ENCODE measurements around the gene MICU1.
"Not testable (repeated sequence)": the region's sequence is repeated elsewhere in the genome, so short reads cannot be mapped to it uniquely, and the experiment has no call there.

The MICU1 gene

DNA sequence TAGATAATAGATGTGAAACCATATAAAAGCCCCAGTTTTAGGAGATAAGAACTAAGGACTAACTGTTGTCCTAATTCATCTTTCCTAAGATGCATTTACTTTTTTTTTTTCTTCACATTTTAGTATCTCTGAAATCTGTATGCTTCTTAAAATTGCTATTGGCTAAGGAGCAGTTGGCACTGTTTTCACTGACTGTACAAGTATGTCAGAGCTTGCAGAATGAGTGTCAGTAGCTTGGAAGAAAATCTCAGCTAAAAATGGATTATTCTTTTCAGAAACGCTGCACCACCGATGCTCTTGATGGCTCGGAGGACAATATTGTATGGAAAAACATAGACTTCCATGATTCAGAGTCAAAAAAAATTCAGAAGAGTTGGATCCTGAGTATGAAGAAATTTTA is 180.0 kb downstream of the MICU1 start:
- DNase-seq (ENCODE audit: low spot score): no peak

DNA sequence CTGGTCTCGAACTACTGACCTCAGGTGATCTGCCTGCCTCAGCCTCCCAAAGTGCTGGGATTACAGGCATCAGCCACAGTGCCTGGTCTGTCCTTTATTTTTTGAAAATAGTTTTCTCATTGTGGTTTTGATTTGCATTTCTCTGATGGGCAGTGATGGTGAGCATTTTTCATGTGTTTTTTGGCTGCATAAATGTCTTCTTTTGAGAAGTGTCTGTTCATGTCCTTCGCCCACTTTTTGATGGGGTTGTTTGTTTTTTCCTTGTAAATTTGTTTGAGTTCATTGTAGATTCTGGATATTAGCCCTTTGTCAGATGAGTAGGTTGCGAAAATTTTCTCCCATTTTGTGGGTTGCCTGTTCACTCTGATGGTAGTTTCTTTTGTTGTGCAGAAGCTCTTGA is 182.9 kb downstream of the MICU1 start:
- DNase-seq (ENCODE audit: low spot score): not testable (repeated sequence)

DNA sequence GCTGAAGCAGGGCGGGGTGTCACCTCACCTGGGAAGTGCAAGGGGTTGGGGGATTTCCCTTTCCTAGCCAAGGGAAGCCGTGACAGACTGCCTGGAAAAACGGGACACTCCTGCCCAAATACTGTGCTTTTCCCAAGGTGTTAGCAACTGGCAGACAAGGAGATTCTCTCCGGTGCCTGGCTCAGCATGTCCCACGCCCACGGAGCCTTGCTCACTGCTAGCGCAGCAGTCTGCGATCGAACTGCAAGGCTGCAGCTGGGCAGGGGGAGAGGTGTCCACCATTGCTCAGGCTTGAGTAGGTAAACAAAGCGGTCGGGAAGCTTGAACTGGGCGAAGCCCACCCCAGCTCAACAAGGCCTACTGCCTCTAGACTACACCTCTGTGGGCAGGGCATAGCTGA is 190.3 kb downstream of the MICU1 start:
- DNase-seq (ENCODE audit: low spot score): no peak

DNA sequence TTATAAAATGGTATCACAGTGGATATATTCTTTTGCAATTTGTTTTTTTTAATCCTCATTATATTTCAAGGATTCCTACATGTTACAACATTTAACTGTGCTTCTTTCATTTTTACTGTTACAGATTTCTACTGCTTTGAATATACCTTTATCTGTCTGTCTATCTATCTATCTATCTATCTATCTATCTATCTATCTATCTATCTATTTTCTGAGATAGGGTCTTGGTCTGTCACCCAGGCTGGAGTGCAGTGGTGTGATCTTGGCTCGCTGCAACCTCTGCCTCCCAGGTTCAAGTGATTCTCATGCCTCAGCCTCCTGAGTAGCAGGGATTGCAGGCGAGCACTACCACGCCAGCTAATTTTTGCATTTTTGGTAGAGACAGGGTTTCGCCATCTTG is 194.9 kb downstream of the MICU1 start:
- not testable (repeated sequence) for DNase-seq (ENCODE audit: low spot score)

DNA sequence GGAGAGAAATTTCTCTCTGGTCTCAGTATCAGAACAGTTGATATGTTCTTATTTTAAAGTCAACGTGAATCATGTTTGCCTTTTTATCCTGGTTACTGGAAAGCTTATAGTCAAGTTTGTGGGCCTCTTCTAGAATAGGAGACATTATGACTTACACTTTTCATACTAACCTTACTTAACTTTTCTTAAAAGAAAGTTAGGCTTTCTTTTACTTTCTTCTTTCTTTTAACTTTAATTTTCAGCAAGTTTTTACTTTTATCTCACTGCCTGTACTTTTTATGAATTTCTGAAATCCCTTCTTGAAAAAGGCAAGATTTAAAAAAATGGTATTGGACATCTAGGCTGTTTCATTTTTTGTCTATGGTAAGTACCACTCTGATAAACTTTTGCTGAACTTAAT is 195.9 kb downstream of the MICU1 start:
- DNase-seq (ENCODE audit: low spot score): no peak

DNA sequence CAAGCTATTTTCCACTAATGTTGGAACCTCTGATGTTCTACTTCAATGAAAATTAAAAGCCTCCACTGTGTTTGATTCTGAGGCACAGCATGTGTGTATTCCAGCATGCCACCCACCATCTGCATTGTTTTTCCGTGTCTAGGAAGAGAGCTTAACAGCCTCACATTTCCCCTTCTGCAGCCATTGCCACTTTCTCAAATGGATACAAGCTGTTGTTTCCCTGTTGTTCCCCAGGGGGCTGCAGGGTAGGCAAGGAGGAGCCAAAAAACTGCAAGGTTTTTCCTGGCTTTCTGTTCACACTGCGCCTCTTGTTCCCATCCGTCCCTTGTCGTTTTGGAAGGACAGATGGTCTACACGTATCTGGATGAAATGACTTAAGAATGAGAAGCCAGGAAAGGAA is 198.9 kb downstream of the MICU1 start:
- DNase-seq (ENCODE audit: low spot score): no peak

DNA sequence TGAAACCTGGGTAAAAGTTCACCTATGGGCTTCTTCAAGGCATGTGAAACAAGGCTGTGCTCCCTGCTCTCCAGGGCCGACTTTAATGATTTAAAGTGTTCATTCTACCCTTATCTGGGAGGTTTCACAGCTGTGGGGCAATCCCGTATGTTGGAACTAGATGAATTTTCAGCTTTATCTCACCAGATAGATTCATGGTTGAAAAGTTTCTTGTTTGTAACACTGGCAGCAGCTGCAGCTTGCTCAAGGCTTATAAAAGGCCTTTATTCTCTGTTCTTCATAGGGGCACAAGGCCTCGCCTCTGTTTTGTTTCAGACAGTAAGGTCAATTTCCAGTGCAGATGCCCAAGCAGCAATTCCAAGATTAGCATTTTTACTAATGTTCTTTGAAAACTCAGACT is 200.7 kb downstream of the MICU1 start:
- DNase-seq (ENCODE audit: low spot score): peak; percentile 2

DNA sequence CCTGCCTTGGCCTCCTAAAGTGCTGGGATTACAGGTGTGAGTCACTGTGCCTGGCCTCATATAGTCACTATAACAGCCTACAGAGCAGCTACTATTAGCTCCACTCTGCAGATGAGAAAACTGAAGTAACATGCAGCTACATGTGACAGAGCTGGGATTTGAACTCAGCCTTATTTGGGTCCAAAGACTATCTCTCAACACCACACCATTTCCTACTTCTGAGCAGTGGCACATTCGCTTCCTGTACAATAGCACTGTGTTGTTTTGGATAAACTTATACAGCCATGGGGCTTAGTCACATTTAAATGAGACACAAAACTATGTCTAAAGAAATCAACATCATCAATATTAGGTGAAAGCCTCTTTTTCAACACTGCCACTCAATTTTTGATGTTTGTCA is 201.3 kb downstream of the MICU1 start:
- DNase-seq (ENCODE audit: low spot score): no peak

DNA sequence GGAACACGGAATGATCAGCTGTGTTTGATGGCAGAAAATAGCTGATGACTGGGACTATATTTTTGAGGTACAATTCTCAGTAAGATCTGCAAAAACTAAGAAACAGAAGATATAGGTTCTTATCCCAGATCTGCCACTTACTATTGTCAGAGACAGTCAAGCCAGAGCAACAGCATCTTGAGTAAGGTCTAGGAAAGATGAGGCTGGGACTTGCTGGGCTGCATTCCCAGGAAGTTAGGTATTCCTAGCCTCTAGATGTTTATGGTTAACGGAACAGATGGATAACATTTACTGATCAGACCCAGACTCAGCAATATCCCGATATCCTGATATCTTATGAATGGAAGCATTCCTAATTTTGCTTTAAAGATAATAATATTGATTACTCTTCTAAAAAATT is 202.5 kb downstream of the MICU1 start:
- no peak for DNase-seq (ENCODE audit: low spot score)

DNA sequence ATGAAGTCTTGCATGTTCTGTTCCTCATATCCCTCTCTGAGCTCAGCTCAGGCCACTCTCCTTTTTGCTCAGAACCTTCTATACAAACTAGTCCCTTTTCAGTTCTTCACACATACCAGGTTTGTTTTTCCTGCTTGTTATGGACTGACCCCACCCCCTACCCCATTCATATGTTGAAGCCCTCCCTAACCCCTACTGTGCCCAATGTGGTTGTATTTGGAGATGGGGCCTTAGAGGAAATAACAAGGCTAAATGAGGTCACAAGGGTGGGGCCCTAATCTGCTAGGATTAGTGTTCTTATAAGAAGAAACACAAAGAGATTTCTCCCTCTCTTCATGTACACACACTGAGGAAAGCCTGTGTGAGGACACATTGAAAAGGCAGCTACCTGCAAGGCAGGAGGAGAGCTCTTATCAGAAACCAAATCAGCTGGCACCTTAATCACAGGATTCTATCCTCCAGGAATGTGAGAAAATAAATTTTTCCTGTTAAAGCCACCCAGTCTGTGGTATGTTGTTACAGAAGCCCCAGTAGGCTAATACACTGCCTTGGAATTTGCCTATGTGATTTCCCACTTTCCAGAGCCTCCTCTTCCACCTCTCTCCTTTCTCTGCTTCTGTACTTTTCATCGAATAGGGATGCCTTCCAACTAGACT is 203.9 kb downstream of the MICU1 start:
- no peak for DNase-seq (ENCODE audit: low spot score)

DNA sequence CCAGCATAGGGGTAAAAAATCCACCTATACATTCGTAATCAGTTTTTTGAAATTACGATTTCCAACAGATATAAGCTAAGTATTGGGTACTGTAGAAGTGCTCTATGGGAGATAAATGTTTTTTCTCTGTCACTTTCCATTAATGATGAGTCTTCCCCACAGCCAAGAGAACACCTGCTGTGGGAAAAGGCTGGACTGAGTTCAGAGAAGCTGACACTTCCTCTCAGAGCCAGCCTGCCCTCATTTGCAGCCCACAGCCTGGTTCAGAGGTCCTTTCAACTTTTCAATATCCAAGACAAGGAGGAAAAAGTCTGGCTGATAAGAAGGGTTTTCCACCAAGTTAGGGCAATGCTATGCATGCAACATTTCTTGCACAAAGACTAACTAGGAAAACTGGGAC is 206.6 kb downstream of the MICU1 start:
- DNase-seq (ENCODE audit: low spot score): no peak

DNA sequence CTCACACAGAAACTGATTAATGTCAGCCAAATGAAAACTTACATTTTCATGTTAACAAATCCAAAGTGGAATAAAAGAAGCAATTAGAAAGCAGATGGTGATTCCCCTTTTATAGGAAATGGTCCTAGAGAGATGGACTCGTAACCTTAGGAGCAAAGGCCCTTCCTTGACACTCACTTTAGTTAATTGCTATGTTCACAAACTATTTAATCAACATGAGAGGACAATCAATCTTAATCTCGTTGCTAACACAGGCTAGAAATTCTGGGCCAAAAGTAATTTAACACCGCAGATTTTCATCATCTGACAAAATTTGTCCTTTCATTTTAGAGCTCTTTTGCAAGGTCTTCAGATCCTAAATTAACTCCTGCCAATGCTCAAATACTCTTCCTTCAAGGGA is 207.2 kb downstream of the MICU1 start:
- no peak for DNase-seq (ENCODE audit: low spot score)

DNA sequence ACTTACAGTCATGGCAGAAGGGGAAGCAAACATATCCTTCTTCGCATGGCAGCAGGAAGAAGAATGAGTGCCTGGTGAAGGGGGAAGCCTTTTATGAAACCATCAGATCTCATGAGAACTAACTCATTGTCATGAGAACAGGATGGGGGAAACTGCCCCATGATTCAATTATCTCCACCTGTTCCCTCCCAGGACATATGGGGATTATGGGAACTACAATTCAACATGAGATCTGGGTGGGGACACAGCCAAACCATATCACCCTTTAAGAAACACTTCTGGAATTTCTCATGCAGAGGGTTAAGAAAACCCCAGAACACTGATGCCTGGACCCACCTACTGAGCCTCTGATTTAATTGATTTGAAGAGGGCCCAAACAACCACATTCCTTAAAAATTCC is 207.9 kb downstream of the MICU1 start:
- DNase-seq (ENCODE audit: low spot score): no peak

DNA sequence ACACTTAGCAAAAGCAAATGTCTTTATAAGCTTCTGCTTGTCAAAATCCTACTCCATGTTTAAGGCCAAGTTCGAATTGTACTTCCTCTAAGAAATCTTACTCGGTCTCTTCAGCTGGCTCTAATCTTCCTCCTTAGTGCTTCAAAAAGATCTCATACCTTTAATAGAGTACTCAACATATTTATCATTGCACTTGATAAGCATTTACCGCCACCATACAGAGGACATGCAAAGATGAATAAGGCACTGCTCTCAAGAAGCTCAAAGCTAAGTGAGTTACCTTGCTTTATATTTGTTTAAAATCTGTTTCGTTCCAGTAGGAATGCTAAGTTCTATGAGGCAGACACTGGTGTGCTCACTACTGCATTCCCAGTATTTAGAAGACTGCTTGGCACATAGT is 209.2 kb downstream of the MICU1 start:
- DNase-seq (ENCODE audit: low spot score): no peak

DNA sequence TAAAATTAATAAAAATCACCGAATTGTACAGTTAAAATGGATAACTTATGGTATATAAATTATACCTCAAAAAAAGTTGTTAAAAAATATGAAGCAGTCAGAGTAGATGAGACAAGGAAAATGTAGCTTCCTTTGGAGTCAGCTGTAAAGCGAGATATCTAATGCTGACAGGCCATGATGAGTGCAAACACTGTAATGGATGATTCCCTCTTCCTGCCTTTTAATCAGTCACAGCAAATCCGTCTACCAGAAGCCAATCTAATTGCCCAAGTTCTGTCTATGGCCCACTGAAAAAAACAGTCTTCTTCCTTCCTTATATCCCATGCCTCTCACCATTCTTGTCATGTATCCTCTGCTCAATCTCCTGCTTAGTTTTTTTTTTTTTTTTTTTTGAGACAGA is 211.2 kb downstream of the MICU1 start:
- DNase-seq (ENCODE audit: low spot score): no peak

DNA sequence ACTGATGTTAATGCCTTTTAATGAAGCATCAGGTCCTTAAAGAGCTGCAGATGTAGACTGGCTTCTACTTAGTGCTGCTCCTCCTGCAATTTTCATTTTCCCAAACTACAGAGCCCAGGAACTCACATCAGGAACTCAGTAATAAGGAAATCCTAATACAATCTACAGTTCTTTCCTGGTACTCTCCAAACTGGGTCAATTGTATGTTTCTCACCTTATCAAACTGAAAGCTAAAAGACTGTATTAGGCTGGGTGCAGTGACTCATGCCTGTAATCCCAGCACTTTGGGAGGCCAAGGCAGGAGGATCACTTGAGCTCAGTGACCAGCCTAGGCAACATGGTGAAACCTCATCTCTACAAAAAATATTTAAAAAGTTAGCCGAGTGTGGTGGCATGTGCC is 216.7 kb downstream of the MICU1 start:
- no peak for DNase-seq (ENCODE audit: low spot score)

DNA sequence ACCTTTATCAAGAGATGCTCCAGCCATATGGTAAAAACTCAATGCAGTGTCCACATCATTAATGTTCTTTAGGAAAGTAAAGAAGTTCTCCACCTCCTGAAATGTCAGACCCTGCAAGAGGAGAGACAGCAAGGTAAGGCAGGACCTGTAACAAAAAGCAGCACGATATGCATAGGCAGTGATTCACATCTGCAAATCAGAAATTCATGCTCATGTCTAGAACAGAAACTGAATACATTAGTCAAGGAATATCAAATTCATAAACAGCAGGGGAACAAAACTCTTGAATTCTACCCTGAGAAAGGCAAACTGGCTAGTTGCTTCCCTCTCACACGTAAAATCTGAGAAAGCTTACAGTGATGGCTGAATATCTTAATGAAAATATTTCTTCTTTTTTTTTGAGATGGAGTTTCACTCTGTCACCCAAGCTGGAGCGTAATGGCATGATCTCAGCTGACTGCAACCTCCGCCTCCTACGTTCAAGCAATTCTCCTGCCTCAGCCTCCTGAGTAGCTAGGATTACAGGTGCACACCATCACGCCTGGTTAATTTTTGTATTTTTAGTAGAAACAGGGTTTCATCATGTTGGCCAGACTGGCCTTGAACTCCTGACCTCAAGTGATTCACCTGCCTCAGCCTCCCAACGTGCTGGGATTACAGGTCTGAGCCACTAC is 217.8 kb downstream of the MICU1 start:
- no peak for DNase-seq (ENCODE audit: low spot score)

DNA sequence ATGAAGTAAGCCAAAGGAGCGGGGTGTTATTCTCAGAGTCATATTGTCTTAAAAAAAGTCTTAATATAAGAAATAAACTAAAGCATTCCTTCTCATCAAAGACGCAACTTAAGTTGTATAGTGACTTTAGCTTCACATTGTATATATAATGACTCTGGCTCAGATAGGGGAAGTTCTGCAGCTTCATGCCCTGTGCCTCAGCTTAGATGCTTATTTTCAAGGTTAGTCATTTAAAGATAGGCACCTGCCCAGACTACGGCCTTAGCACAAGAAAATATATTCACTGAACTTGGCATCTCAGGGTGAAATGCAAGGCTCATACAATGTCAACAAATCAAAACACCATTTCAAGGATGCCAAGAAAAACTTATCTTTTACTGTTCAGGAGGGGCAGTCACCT is 218.4 kb downstream of the MICU1 start:
- DNase-seq (ENCODE audit: low spot score): no peak

DNA sequence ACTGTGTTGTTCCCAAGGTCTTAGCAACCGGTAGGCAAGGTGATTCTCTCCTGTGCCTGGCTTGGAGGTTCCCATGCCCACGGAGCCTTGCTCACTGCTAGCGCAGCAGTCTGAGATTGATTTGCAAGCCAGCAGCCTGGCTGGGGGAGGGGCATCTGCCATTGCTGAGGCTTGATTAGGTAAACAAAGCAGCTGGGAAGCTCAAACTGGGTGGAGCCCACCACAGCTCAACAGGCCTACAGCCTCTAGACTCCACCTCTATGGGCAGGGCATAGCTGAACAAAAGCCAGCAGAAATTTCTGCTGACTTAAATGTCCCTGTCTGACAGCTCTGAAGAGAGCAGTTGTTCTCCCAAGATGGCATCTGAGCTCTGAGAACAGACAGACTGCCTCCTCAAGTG is 230.3 kb downstream of the MICU1 start:
- not testable (repeated sequence) for DNase-seq (ENCODE audit: low spot score)

DNA sequence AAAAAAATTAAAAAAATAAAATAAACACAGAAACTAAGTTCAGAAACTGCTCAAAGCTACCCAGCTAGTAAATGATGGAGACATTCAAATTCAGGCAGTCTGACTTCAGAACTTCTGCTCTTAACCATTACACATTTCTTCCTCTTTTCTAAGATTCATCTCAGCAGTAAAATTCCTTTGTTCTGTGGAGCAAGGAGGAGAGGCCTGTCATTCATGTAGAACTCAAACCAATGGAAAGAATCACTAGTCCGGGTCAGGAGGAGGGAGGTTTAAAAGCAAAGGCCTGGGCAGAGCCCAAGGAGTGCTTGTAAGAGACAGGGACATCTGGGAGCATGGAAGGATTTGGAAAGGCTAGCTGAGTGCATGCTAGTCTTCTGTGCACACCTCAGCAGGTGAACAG is 233.3 kb downstream of the MICU1 start:
- DNase-seq (ENCODE audit: low spot score): no peak

DNA sequence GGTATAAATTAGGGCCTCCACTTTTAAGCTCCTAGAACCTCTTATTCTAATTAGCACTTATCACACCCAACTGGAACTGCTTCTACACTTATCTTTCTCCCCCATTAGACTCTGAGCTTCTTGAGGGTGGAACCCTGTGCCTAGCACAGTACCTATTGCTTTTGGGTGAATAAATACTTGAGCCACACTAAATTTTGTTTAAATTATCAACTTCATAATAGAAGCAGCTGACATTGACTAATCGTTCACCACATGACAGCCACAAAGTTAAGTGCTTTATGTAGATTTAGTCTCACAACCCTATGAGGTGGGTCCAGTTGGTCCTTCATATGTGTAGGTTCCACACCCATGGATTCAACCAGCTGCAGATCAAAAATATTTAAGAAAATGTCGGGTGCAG is 235.1 kb downstream of the MICU1 start:
- DNase-seq (ENCODE audit: low spot score): no peak

DNA sequence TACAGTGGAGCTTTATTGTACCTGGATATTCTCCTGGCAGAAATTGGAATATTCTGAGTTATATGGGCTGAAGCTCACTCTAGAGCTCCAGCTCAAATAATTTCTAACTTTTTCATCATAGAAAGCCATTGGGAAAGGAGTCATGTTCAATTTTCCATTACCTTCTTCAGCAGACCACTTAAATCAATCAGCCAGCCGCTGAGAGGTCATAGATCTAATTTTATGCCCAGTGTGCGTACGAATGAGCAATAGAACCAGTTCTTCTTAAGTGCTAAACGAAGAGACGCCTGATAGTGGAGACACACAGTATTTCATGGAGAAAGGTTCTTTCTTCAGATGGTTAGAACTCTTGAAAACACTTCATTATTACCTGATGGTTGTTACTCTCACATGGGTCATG is 236.2 kb downstream of the MICU1 start:
- no peak for DNase-seq (ENCODE audit: low spot score)

DNA sequence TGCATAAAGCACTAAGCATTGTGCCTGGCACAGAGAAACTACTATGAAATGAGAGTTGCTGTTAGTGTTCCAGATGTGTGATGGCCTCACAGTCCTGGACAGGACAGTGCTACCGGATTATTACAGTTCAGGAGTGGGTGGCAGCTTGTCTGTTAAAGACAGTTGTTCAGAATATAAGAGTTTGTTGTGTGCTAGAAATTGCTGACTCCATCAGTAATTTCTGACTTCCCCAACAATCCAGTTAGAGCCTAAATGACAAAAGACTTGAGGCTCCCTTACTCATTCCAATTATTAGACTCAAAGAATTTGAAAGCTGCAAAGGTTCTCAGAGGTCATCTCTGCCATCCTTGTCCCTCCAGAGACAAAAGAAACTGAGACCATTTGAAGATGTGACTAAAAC is 236.9 kb downstream of the MICU1 start:
- DNase-seq (ENCODE audit: low spot score): no peak

DNA sequence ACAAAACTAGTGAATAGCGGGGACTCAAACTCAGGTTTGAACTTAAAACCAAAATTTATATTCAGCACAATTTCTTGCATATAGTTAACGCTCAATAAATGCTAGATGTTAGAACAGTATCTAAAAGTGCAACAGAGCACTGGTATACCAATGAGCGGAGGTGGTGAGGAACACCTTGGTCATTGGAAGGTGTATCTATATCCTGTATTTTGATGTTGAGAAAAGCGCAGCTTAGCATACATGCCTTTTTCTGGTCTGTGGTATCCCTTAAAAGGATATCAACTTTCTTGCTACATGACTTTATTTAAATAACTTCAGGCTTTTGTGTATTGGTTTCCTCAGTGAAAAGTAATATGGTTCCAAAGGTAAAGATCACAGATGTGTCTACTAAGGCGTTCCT is 237.8 kb downstream of the MICU1 start:
- DNase-seq (ENCODE audit: low spot score): no peak
